UCSD-AML1 (cell line): Measurements from ENCODE around the gene CPA2.
"Not testable (repeated sequence)": the region's sequence is repeated elsewhere in the genome, so short reads cannot be mapped to it uniquely, and the experiment has no call there.

ENCODE experiments used
- DNase-seq: peaks from one replicate; lab custom pipeline; 2025; ENCODE audit not compliant: unreplicated experiment; lab: John Stamatoyannopoulos, UW

Gene CPA2

DNA sequence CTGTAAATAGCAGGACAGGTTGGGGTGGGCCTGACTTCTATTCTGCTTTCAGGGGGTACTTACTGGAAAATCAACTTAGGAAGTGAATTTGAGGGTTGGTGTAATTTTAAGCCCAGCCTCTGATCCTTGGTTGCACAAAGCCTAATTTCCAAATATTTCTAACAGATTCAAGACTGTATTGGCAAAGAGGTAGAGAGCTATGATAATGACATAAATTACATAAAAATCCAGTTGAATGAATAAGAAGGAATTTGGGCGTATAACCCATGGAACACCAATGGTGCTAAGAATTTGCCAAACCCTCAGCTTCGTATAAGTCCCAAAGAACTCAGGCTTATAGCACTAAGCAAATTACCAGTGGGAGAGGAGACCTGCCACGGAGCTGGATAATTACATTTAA lies 38.2 kb downstream of the CPA2 start:
- DNase-seq: no peak

DNA sequence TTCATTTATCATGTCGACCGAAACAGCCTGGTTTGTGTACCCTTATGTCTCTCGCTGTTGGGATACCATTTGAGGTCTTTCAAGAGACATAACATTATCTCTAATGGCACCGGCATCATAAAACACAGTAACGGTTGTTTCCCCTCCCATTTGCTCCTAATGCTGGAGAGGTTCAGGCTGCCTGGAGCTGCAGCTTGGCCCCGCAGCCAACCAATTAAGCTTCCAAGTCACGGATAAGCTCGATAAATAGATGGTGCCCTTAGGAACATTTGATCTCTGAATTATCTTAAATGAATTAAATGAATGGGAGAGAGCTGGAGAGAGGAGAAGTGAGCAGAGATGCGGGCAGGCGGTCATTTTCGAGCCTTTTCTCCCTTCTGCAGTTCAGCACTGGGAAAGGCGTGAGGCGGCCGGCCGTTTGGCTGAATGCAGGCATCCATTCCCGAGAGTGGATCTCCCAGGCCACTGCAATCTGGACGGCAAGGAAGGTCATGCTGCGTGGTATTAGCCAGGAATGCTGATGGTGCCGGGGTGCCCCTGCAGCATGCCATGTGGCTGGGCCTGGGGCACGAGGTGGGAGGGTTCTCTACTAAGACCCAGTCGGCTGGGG lies 38.9 kb downstream of the CPA2 start:
- no peak for DNase-seq

DNA sequence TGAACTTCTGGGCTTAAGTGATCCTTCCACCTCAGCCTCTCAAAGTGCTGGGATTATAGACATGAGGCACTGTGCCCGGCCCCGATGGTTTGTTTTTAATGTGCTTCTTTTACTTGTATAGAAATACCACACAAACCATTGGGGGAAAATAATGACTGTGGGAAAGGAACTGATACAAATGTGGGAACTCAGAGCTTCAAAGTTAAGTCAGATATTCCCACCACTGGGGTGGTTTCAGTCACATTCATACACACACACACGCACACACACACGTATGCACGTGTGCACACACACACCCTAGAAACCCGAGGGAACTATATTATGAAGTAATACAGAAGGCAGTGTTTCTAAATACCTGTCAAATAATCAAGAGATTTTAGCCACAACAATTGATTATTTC lies 43.3 kb downstream of the CPA2 start:
- no peak for DNase-seq

GRCh38 chr7:130314305-130314704 lies 47.6 kb downstream of the CPA2 start:
- no peak for DNase-seq

GRCh38 chr7:130319541-130319940 lies 52.9 kb downstream of the CPA2 start:
- DNase-seq: no peak

DNA sequence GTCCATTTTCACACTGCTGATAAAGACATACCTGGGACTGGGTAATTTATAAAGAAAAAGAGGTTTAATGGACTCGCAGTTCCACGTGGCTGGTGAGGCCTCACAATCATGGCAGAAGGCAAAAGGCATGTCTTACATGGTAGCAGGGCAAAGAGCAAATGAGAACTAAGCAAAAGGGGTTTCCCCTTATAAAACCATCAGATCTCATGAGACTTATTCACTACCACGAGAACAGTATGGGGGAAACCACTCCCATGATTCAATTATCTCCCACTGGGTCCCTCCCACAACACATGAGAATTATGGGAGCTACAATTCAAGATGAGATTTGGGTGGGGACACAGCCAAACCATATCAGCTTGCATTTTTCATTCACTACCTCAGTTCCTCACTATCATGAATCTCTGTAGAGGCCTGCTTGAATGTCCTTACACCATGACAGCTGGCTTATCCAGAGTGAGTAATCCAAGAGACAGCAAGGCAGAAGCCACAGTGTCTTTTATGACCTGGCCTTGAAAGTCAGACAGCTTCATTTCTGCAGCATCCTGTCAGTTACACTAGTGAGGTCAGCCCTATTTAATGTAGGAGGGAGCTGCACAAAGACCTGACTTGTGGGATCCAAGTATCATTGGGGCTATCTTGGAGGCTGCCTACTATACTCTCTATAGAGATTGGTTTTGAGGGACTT lies 55.0 kb downstream of the CPA2 start:
- DNase-seq: not testable (repeated sequence)

GRCh38 chr7:130322615-130323014 lies 56.0 kb downstream of the CPA2 start:
- no peak for DNase-seq

DNA sequence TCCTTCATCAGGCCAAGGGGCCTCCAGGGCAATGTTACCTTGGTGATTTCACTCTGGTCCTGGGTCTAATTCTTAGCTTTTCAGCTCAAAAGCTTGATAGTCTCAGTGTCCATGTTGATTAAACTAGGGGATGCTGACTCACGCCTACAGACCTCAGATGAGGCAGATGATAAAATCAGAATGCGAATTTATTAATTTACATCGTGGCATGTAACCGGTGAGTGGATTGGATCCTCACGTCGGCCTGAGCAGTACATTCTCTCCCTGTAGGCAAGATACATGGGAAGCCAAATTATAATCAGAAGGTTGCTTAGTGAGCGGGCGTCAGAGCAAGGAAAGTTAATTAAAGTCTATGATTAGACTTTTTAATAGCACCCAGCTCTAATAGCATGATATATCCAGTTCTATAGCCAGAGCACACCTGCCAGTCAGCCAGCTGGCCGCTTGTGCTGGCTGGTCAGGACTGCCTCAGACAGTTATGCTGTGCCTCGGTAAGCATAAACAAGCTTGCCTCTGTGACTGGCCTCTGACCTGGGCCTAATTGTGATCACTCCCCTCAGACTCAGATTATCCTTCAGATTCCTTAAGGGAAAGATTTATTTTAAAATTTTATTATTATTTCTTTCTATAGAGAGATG lies 57.8 kb downstream of the CPA2 start:
- no peak for DNase-seq

GRCh38 chr7:130329681-130330080 lies 63.0 kb downstream of the CPA2 start:
- DNase-seq: no peak

DNA sequence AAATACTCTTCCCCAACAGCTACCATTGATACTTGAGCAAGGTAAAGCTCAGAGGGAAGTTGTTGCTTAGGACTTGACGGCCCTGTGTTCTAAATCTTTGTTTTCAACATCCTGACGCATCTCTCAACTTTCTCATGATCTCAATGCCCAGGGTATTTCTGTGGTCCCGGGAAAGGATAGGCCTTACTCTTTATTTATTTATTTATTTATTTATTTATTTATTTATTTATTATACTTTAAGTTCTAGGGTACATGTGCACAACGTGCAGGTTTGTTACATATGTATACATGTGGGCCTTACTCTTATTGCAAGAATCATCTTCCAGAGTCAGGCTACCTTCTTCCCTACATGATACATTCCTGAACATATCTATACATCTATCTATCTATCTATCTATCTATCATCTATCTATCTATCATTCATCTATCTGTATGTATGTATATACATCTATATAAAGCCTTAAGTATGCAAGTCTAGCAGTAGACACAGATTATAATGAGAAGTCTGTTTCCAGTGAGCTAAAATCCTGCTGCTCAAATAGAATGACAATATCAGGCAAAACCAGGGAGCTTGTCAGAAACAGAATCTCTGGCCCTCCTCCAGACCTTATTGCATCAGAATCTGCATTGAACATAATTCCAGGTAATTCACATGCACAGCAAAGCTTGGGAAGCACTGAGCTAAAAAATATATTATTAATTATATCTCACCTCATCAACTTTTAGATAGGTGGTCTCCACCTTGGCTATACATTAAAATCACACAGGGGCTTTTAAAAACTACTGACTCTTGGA lies 65.8 kb downstream of the CPA2 start:
- no peak for DNase-seq

GRCh38 chr7:130333832-130334231 lies 67.2 kb downstream of the CPA2 start:
- DNase-seq: no peak

DNA sequence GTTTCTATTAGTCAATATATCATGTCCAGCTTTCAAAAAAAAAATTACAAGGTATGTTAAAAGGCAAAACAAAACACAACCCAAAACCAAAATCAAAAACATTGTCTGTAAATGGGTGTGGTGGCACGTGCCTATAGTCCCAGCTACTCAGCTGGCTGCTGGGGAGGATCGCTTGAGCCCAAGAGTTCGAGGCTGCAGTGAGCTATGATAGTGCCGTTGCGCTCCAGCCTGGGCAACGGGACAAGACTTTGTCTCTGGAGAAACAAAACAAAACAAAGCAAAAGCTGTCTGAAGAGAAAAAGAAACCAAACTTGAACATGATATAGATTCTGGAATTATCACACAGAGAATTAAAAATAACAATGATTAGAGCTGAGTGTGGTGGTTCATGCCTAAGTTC lies 67.6 kb downstream of the CPA2 start:
- DNase-seq: no peak

DNA sequence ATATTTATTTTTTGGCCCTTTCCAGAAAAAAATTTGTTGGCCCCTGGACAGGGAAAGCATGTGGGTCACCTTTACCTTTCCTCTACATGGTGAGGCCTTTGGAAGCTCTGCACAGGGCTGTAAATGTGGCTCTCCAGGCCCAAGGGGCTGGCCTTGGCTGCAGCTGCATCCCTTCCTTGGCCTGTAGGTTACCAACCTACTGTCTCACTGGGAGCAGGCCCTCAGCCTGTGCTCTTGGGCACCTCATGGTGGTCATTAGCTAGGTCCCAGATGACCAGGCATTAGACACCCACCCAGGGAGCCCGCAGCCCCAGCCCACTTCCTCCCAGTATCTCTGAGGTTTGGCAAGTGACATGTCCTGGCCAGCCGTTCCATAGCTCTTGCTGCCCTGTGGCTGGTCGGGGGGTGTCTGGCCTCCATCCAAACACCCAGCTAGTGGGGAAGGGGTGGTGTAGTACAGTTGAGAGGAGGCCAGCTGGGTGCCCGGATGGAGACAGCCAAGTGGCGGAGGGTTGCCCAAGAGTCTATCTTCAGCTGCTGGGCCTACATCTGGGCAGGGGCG lies 70.8 kb downstream of the CPA2 start:
- no peak for DNase-seq

- DNase-seq: no peak
These were observed 71.6 kb downstream of the CPA2 start for GRCh38 chr7:130338233-130338632.
